Superior temporal gyrus (tissue), 1 donor: ENCODE data around the gene NFIA.

Experiments
- DNase-seq: peaks from one replicate; pipeline ENCODE4 v3.0.0-alpha.2; 2016; ENCODE audit errors: extremely low spot score

The NFIA gene

GRCh38 chr1:61082311-61083012 is at the start of gene NFIA:
Gene NFIA (plus strand): TSS chr1:61082561.
- DNase-seq, result peak; percentile 68

GRCh38 chr1:61035880-61036279 is 46.5 kb upstream of the NFIA start:
- no peak for DNase-seq

DNA sequence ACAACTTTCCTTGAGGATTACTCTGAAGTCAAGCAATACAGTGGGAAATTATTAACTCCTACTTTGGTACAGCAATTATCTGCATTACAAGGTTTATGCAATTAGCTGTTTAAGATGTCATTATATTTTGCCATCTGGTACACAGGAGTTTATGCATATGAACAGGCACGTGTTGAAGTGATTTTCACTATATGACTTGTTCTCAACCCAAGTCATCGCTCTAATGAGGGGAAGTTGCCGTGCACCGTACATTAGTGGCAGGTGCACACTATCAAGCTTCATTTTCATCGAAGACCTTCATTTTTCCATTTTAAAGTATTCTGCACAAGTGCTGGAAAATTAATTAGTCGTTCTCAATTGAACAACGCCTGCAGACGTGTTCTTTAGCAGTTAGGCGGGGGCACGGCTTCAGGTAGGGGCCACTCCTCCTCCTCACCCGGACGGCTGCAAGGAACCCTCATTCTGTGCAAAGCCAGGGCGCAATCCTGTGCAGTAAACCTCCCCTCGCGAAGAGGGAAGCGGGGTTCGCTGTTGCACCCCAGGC is 39.8 kb upstream of the NFIA start:
- no peak for DNase-seq

DNA sequence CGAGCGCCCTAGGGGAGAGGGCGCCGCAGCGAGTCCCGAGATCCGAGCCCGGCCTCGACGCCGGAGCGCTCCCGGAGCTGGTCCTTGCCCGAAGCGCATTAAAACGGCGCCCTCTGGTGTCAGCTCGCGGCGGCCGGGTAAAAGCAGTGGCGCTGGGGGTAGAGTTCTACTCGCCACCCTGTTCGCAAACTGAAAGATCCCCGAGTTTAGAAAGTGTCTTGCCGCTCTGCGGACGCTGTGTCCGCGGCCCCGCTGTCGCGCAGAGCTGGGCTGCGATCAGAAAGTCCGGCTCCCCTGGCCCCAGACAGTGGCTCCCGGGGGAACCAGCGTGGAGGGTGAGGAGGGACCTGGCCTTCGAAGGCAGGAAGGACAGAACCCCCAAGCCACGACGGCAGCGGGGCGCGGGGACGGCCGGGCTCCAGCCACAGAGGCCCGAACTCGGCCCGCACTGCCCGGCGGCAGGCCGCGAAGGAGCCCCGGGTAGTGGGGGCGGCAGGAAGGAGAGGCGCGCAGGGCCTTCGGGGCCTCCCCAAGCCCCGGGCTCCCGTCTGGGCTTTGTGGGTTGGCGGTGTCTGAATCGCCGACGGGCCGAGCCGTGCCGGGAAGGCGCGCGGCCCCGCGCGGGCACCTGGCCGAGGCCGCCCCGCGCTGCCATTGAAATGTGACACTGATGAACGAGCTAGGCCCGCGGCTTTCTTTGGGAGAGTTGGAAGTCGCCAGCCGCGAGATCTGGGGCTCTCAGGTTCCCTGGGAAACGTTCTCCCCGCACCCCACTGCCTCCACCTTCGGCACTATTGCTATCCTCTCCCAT is 39.1 kb upstream of the NFIA start:
- DNase-seq, result peak; percentile 80

GRCh38 chr1:61046434-61046833 is 35.9 kb upstream of the NFIA start:
- no peak for DNase-seq

DNA sequence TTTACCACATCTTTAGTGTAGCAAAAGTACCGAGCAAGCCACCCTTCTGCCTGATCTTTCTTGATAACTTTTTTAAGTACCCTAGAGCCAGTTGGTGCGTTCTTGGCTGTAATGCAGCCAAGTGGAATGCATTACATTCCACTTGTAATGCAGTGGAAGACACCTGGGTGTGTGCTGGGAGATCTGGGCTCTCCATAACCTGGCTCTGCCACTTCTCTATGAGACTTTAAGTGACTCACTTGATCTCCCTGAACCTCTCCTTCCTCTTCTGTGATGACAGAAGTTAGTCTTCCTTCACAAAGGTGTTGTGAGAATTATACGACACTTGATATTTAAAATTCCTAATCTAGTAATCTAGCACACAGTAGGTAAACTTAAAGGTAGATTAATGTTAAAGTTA is 35.3 kb upstream of the NFIA start:
- DNase-seq, result no peak

GRCh38 chr1:61049850-61050540 is 32.4 kb upstream of the NFIA start:
- peak; percentile 98 for DNase-seq

- DNase-seq, result no peak
Observed at GRCh38 chr1:61050541-61051442, 31.6 kb upstream of the NFIA start.

- no peak for DNase-seq
Observed at GRCh38 chr1:61051443-61051718, 31.0 kb upstream of the NFIA start.

GRCh38 chr1:61051719-61052394 is 30.5 kb upstream of the NFIA start:
- peak; percentile 43 for DNase-seq

DNA sequence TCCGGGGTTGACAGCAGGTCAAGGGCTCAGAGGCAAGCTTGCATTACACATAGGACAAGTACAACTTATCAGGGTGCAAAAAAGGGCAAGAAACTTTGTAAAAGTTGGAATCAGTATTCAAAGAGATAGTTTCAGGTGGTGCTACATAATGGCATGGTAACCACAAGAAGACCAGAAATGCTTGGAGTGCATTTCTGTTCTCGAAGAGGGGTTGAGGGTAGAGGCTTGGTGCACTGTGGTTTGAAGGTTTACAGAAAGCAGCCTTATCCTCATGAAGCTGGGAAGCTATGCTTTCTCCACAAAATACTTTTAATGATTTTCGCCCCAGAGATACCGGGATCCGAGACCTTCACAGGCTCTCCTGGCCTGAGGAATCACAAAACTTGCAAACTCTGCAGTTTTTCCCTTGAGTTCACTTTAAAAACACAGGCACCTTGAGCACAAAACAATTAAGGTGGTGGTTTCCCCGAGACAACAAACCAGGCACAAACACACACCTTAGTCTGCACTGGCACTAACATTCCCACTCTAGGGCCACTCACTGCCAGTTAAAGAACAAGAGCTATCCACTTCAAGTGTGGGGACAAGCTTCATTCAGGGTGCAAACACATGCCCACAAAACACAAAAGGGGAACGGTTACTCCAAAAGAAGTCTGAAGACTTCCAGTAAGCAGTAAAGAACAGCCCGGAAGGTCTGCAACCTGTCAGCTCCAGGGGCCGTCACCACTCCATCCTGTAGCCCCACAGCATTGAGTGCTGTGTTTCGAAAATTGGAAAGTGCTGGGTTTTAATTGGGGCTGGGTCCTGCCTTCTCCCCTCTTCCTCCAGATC is 29.8 kb upstream of the NFIA start:
- peak; percentile 46 for DNase-seq

GRCh38 chr1:61053226-61053711 is 29.1 kb upstream of the NFIA start:
- DNase-seq, result no peak

GRCh38 chr1:61053712-61054600 is 28.4 kb upstream of the NFIA start:
- no peak for DNase-seq

DNA sequence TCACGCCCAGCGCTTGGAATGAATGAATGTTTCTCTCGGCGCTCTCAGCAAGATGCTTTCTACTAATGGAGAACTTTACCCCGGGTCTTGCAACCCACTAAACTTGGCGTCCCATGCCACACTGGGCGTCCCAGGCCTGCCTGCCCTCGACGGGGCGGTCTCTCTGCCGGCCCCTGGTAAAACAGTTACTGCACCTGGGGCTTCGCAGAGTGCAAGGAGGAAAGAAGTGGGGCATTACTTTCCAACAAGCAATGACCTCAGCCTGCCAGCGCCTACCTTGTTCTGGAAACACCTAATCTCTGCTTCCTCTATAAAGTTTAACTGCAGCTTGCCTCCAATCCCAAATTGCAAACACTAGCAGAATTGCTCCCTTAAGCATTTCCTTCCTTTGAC is 27.8 kb upstream of the NFIA start:
- DNase-seq, result no peak

GRCh38 chr1:61055110-61055614 is 27.2 kb upstream of the NFIA start:
- DNase-seq, result peak; percentile 42

GRCh38 chr1:61056196-61056572 is 26.2 kb upstream of the NFIA start:
- DNase-seq, result no peak

GRCh38 chr1:61056573-61057439 is 25.6 kb upstream of the NFIA start:
- DNase-seq, result peak; percentile 79
